ENCODE measurements around the gene XRCC6. TPM values are rescaled to one million over a fixed set of nuclear protein-coding genes. Genes with fewer than 3 reads are reported as not detected.

Gene XRCC6
- 289 to 347 TPM (median 312 TPM) in 5 replicates for total RNA-seq (2022; extraction: Qiagen RNA extraction; ENCODE audit: low read depth)

GRCh38 chr22:41621099-41621910, at the start of gene XRCC6:
TSS of gene XRCC6 (plus strand) at chr22:41621295. CDS start at chr22:41622005, 710 bp downstream.

GRCh38 chr22:41589391-41590241, 31.5 kb upstream of the XRCC6 start, which contains the start of gene PMM1:
TSS of gene PMM1 (minus strand) at chr22:41589840. CDS start at chr22:41589805, 35 bp downstream.

GRCh38 chr22:41620589-41621098, 451 bp upstream of the XRCC6 start, which contains the start of gene DESI1:
TSS of gene DESI1 (minus strand) at chr22:41621043. CDS start at chr22:41620839, 204 bp downstream.

GRCh38 chr22:41688365-41689211, 67.5 kb downstream of the XRCC6 start, which contains the start of gene SNU13:
TSS of gene SNU13 (minus strand) at chr22:41688867. CDS start at chr22:41688796, 71 bp downstream.

GRCh38 chr22:41699264-41700107, 78.4 kb downstream of the XRCC6 start, which contains the start of gene MEI1:
TSS of gene MEI1 (plus strand) at chr22:41699503. CDS start at chr22:41699539, 36 bp downstream.

Other genes with a start within 250 kb of the XRCC6 start
- 0.90 to 1.1 TPM (median 1.0 TPM) in 5 replicates for gene TEF, start 239.4 kb upstream of the XRCC6 start, total RNA-seq (2022; extraction: Qiagen RNA extraction; ENCODE audit: low read depth)
- 20.1 to 23.4 TPM (median 22.5 TPM) in 5 replicates for gene TOB2, start 174.5 kb upstream of the XRCC6 start, total RNA-seq (2022; extraction: Qiagen RNA extraction; ENCODE audit: low read depth)
- gene PHF5A, start 152.6 kb upstream of the XRCC6 start, total RNA-seq (2022; extraction: Qiagen RNA extraction; ENCODE audit: low read depth): 64.1 to 87.8 TPM (median 66.1 TPM) in 5 replicates
- gene ACO2, start 152.2 kb upstream of the XRCC6 start, total RNA-seq (2022; extraction: Qiagen RNA extraction; ENCODE audit: low read depth): 42.4 to 48.5 TPM (median 44.6 TPM) in 5 replicates
- 26.2 to 48.8 TPM (median 44.7 TPM) in 5 replicates for gene POLR3H, start 76.8 kb upstream of the XRCC6 start, total RNA-seq (2022; extraction: Qiagen RNA extraction; ENCODE audit: low read depth)
- 1.9 to 3.2 TPM (median 2.5 TPM) in 5 replicates for gene CSDC2, start 60.3 kb upstream of the XRCC6 start, total RNA-seq (2022; extraction: Qiagen RNA extraction; ENCODE audit: low read depth)
- gene PMM1, start 31.5 kb upstream of the XRCC6 start, total RNA-seq (2022; extraction: Qiagen RNA extraction; ENCODE audit: low read depth): 25.2 to 32.9 TPM (median 28.3 TPM) in 5 replicates
- 14.7 to 18.0 TPM (median 16.1 TPM) in 5 replicates for gene DESI1, start 252 bp upstream of the XRCC6 start, total RNA-seq (2022; extraction: Qiagen RNA extraction; ENCODE audit: low read depth)
- gene SNU13, start 67.6 kb downstream of the XRCC6 start, total RNA-seq (2022; extraction: Qiagen RNA extraction; ENCODE audit: low read depth): 117 to 239 TPM (median 170 TPM) in 5 replicates
- gene MEI1, start 78.2 kb downstream of the XRCC6 start, total RNA-seq (2022; extraction: Qiagen RNA extraction; ENCODE audit: low read depth): 0.08 TPM in 1 of 5 replicates, not detected in the others
- gene CCDC134, start 179.4 kb downstream of the XRCC6 start, total RNA-seq (2022; extraction: Qiagen RNA extraction; ENCODE audit: low read depth): 2.7 to 4.0 TPM (median 3.4 TPM) in 5 replicates
- gene SREBF2, start 211.8 kb downstream of the XRCC6 start, total RNA-seq (2022; extraction: Qiagen RNA extraction; ENCODE audit: low read depth): 22.3 to 31.9 TPM (median 28.6 TPM) in 5 replicates